NCI-H1436 (cell line): ENCODE data around the gene KCND3.

Experiments used
- DNase-seq: peaks from one replicate; lab custom pipeline; 2025; lab: John Stamatoyannopoulos, UW

The KCND3 gene

DNA sequence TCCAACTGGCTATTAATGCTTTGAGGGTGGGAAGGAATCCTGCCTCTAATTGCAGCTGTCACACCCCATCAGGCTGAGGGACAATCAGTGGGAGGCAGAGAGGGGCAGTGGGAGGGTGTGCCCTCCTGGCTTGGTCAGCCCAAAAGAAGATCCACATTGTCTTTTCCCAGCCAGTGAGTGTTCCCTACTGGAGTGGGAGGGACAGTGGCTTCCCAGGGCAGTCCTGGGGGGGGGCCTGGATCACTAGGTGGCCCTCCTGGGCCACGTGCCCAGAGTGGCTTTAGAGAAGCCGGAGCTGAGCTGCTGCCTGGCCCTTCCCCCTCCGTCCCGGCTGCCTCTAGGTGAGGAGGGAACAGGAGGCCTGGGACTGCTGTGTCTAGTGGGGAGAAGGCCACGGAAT lies 264.3 kb downstream of the KCND3 start:
- no peak for DNase-seq

DNA sequence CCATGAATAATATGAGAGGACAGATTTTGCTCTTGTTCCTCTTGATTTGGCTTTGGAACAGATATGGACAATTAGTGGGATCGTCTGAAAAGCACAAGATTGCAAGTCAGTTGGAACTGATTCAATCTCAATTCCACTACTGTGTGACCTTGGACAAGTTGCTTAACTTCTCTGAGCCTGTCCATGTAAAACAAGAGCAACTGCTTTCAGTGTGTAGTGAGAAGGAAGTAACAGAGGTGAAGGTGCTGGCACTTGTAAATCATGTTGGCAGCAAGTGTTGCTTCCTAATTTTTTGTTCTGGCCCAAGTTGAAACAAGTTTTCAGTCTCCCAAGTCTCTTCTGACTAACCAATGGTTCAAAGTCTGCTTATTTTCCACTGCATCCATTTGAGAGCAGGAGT lies 265.6 kb downstream of the KCND3 start:
- no peak for DNase-seq

DNA sequence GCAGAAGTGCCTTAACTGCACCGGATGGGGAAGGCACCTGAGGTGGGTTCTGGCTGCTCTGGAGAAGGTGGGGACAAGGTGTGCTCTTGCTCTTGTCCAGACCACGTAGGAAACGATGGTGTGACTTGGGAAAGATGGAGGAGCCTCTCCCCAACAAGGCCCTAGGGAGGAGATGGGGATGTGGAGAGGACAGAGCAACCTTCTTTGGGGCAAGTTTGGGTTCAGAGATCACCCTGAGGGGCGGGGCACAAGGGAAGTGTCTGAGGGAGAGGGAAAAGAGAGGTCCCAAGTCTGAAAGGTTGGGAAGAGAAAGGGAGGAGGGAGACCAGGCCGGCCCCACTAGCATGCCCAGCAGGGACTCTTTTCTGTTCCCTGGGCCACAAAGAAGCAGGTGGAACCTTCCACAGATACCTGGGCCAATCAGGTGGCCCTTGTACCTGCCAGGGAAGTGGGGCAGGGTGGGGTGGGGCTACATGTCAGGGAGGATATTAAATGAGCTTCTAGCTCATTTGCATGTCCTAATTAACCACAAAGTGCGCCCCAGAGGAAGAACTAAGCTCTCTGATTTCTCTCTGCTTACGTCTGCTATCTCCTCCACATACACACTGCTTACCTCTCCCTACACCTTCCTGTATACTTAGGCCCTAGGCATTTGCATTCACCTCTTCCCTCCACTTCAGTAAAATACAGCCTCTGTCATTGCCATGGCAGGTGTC lies 266.2 kb downstream of the KCND3 start:
- DNase-seq, result no peak

DNA sequence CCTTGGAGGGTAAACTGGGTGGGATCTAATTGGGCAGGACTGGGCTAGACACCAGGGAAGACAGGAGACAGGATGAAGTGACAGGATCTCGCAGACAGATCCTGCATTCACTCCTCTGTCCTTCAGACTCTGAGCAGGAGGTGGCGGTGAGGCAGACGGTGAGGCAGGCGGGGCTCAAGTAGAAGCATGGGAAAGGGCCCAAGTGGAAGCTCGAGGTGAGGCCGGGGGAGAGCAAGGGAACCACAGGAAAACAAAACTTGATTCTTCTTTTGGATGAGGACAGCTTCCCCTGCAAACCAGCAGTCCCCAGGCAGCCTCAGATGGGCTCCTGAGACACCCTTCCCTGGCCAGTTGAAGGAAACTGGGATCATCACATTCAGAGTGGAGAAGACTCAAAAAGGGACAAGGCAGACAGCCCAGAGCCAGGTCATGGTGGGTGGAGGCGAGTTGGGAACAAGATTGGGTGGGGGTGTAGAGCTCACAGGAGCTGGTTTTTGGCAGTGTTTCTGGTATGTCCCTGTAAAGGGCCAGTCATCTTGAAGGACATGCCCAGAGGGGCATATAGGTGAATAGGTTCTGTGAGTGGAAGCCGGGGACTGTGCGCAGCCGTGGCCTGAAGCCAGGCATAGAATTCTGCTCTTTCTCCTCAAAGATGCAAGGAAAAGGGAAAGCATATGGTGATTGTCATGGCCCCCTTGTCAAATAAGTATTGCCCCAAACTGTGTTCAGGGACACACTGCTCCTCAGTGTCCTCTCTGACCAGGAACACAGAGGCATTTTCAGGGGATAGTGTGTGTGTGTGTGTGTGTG lies 268.3 kb downstream of the KCND3 start:
- DNase-seq, result no peak
